Endodermal cell (in vitro differentiated cells): Measurements from ENCODE around the gene DHRS2. TPM values are rescaled to one million over a fixed set of nuclear protein-coding genes. Genes with fewer than 3 reads are reported as not detected.
A peak's percentile ranks its signal among the peaks of the same experiment; 100 is the strongest.
"Not testable (repeated sequence)": the region's sequence is repeated elsewhere in the genome, so short reads cannot be mapped to it uniquely, and the experiment has no call there.

Experiments
- DNase-seq: peaks from one replicate; pipeline ENCODE4 v3.0.0-alpha.2; 2017
- H3K27ac ChIP-seq: 2 replicates; pipeline ENCODE4 v1.5.1; 2013; ENCODE audit warnings: mild to moderate bottlenecking, low read depth, low read length, moderate library complexity
- H3K27me3 ChIP-seq: 2 replicates; pipeline ENCODE4 v1.6.1; 2013; ENCODE audit warnings: mild to moderate bottlenecking, low read length, moderate library complexity; ENCODE audit not compliant: insufficient read depth, control insufficient read depth, poor library complexity, severe bottlenecking
- H3K36me3 ChIP-seq: 2 replicates; pipeline ENCODE4 v1.7.0; 2013; ENCODE audit warnings: mild to moderate bottlenecking, low read length, moderate library complexity; ENCODE audit not compliant: control insufficient read depth, insufficient read depth
- H3K4me1 ChIP-seq: one replicate; pipeline ENCODE4 v1.7.0; 2013; ENCODE audit warnings: low read length; ENCODE audit not compliant: control insufficient read depth, insufficient read depth
- H3K4me3 ChIP-seq: 2 replicates; pipeline ENCODE4 v1.5.1; 2013; ENCODE audit warnings: mild to moderate bottlenecking, low read length, moderate library complexity
- H3K9ac ChIP-seq: 2 replicates; pipeline ENCODE4 v1.6.1; 2013; ENCODE audit warnings: mild to moderate bottlenecking, low read length, moderate library complexity; ENCODE audit not compliant: poor library complexity, severe bottlenecking; ENCODE audit errors: extremely low read depth
- H3K9me3 ChIP-seq: 2 replicates; pipeline ENCODE4 v1.6.1; 2013; ENCODE audit warnings: mild to moderate bottlenecking, low read length, moderate library complexity; ENCODE audit not compliant: control insufficient read depth
- H3K27ac Mint-ChIP-seq: 2 replicates; pipeline ENCODE4 v1.8.0; 2020; ENCODE audit warnings: mixed read lengths
- H3K27me3 Mint-ChIP-seq: 2 replicates; pipeline ENCODE4 v1.8.0; 2021; ENCODE audit warnings: mild to moderate bottlenecking, mixed read lengths; ENCODE audit not compliant: insufficient read depth
- H3K36me3 Mint-ChIP-seq: 2 replicates; pipeline ENCODE4 v1.8.0; 2020; ENCODE audit warnings: low read depth, mixed read lengths
- H3K4me1 Mint-ChIP-seq: 2 replicates; pipeline ENCODE4 v1.8.0; 2020; ENCODE audit warnings: mixed read lengths
- H3K4me3 Mint-ChIP-seq: 2 replicates; pipeline ENCODE4 v1.8.0; 2020; ENCODE audit warnings: mild to moderate bottlenecking, moderate library complexity, mixed read lengths
- H3K9me3 Mint-ChIP-seq: 2 replicates; pipeline ENCODE4 v1.8.0; 2020; ENCODE audit warnings: mild to moderate bottlenecking, mixed read lengths
- CTCF ChIP-seq: fragments of 200-600 bp; sonication (generic); conservative IDR thresholded peaks from 2 replicates; pipeline ENCODE4 v1.5.0; 2021; ENCODE audit warnings: antibody characterized with exemption, mild to moderate bottlenecking
- WGBS, 2 experiments: methylation state at CpG; one replicate each; pipeline versions ENCODE4 v1.1.5 to v1.1.7; 2013; ENCODE audit warnings: missing lambda C conversion rate in 2 of 2, mixed read lengths in 1 of 2; ENCODE audit not compliant: insufficient coverage in 1 of 2, insufficient read length in 1 of 2; 5-methylcytosine and 5-hydroxymethylcytosine counted together
- total RNA-seq, 2 donors: library from RNA; stranded (reverse); fragmentation: NEBNext Ultra II Directional in 1 of 2; extraction: Animal tissue kit (Norgen Biotek cat#: 25700) in 1 of 2; gene quantifications; 2 replicates in 1 of 2; 3 replicates in 1 of 2; pipeline ENCODE4 v1.2.1, GENCODE V29; 2021

The DHRS2 gene
- total RNA-seq, 2 donors from 2014 or later = 0.66 to 1.2 TPM

DNA sequence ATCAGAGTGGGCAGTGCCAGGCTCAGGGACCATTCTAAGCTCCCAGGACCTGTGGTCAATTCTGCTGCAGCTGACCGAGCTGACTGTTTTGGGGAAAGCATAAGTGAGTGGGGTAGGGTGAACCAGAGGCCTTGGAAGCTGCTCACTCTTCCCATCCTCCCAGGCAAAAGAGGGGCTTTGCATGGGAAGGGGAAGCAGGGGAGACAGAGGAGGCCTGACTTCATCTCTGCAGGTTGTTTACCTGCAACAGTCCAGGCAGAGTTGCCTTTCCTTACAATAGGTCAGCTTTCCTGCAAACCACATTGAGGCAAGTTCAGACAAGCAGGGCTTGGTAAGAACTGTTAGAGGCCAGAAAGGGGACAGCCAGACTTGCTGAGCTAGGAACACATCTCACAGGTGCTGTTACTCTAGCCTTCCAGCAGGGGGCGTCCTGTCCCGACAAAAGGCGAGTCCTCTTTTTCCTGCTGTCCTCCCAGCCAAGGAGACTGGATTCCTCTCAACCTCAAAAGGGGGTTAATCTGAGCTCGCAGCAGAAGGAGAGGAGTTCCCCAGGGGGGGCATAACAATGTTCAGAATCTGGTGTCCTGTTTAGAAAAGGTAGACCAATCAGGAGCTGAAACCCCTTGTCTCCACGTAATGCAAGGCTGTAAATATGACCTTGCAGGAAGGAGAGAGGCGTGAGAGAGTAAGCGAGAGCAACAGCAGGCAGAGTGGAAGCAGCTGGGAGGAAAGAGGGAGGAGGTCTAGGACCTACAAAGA, 4.3 kb upstream of the DHRS2 start:
- H3K27ac ChIP-seq = no peak overlapping the region
- Mint-ChIP-seq H3K36me3 (no peaks in the 10 kb centered on the region), H3K9me3 (peaks cover 32% of the 10 kb centered on the region), H3K27me3 (no peaks in the 10 kb centered on the region), H3K27ac (peak overlapping the region; percentile 74), H3K4me1 (peaks cover 33% of the 10 kb centered on the region), H3K4me3 (no peak overlapping the region)
- DNase-seq = peak; percentile 96
- H3K9me3 ChIP-seq = peaks cover 24% of the 10 kb centered on the region
- H3K4me1 ChIP-seq = peaks cover 29% of the 10 kb centered on the region
- peak; percentile 98 for TF ChIP-seq CTCF
- peak overlapping the region; percentile 38 for H3K4me3 ChIP-seq
- H3K27me3 ChIP-seq = no peaks in the 10 kb centered on the region
- H3K9ac ChIP-seq = peak overlapping the region; percentile 13
- WGBS, 2 experiments = 40 to 77% methylated on average over 4 to 8 of the region's 8 CpGs
- no peaks in the 10 kb centered on the region for H3K36me3 ChIP-seq

DNA sequence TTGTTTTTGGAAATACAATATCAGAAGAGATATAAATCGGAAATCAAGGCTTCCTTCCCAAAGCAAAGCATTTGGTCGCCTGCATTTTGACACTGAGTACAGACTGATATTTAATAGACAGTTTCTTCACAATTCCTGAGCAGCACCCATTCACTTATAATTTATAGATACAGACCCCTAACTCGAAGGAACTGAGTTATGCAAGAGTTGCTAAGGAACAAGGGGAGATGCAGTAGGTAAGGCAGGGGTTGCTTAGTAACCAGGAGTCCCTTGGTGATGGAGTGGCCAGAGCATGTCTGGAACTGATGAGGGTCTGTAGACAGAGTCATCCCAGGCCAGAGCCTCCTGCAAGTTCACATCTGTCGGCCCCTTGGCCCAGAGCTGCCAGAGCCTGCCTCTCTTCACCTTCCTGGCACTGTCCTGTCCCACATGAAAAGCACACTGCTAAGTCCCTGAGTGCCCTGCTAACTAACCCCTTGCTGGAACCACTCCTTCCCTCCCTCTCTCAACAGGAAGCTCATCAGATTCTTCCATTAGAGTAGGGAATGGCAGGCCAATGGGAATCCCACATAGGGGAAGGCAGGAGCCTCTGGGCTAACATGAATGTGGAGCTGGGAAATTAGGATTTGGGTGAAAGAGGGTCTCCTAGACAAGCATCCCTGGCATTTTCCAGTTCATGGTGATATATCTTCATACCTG, 3.6 kb upstream of the DHRS2 start:
- Mint-ChIP-seq H3K27ac (no peak overlapping the region), H3K36me3 (no peaks in the 10 kb centered on the region), H3K4me3 (no peak overlapping the region), H3K9me3 (peaks cover 32% of the 10 kb centered on the region), H3K4me1 (peaks cover 33% of the 10 kb centered on the region), H3K27me3 (no peaks in the 10 kb centered on the region)
- Histone ChIP-seq H3K27me3 (no peaks in the 10 kb centered on the region), H3K4me3 (no peak overlapping the region), H3K4me1 (peaks cover 29% of the 10 kb centered on the region), H3K27ac (no peak overlapping the region), H3K36me3 (no peaks in the 10 kb centered on the region), H3K9ac (no peak overlapping the region), H3K9me3 (peaks cover 17% of the 10 kb centered on the region)
- no peak for TF ChIP-seq CTCF
- DNase-seq = no peak
- 72% methylated on average over 4 of the region's 4 CpGs; no CpG with 5 or more reads in 1 of the 2 experiments for WGBS, 2 experiments

GRCh38 chr14:23633160-23633701, 2.9 kb upstream of the DHRS2 start:
- peak; percentile 57 for TF ChIP-seq CTCF
- Mint-ChIP-seq H3K9me3 (peaks cover 27% of the 10 kb centered on the region), H3K4me1 (peaks cover 33% of the 10 kb centered on the region), H3K4me3 (no peak overlapping the region), H3K27ac (no peak overlapping the region), H3K36me3 (no peaks in the 10 kb centered on the region), H3K27me3 (no peaks in the 10 kb centered on the region)
- no peak overlapping the region for H3K4me3 ChIP-seq
- H3K9me3 ChIP-seq = peaks cover 11% of the 10 kb centered on the region
- no peak overlapping the region for H3K9ac ChIP-seq
- no peaks in the 10 kb centered on the region for H3K36me3 ChIP-seq
- WGBS, 2 experiments = 80 to 81% methylated on average over 3 to 4 of the region's 4 CpGs
- no peak overlapping the region for H3K27ac ChIP-seq
- peak; percentile 75 for DNase-seq
- peaks cover 29% of the 10 kb centered on the region for H3K4me1 ChIP-seq
- H3K27me3 ChIP-seq = no peaks in the 10 kb centered on the region

- H3K36me3 ChIP-seq, H3K36me3 Mint-ChIP-seq, H3K9me3 ChIP-seq, H3K4me3 Mint-ChIP-seq, H3K27ac ChIP-seq, H3K4me3 ChIP-seq, H3K27ac Mint-ChIP-seq, H3K27me3 ChIP-seq, DNase-seq, H3K27me3 Mint-ChIP-seq, H3K9ac ChIP-seq: not testable (repeated sequence)
- WGBS, 2 experiments = 72 to 87% methylated on average over 5 of the region's 5 CpGs
- peaks cover 27% of the 10 kb centered on the region for H3K4me1 ChIP-seq
- H3K9me3 Mint-ChIP-seq = peaks cover 24% of the 10 kb centered on the region
- H3K4me1 Mint-ChIP-seq = peaks cover 31% of the 10 kb centered on the region
Observed at GRCh38 chr14:23634698-23635412, 1.3 kb upstream of the DHRS2 start.
